ENCODE results near the gene MYO3A.
"Not testable (repeated sequence)": the region's sequence is repeated elsewhere in the genome, so short reads cannot be mapped to it uniquely, and the experiment has no call there.

The MYO3A gene

DNA sequence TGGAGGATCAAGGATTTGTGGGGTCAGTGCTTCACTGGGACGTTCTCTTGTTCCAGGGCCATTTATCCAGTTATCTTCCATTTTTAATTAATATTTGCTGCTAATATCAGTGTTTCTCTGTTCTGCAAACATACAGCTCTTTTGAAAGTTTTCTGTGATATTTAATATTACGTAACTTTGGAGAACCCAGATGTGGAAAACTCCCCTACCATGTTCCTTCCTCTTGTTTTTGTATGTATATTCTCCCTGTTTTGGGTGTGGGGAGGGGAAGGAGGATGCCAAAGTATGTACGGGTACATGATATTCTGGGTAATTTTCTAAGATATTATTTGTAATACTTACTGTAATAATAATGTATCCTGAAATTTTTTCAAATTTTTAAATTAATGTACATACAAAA lies 55.9 kb downstream of the MYO3A start:
- no peak for DNase-seq

DNA sequence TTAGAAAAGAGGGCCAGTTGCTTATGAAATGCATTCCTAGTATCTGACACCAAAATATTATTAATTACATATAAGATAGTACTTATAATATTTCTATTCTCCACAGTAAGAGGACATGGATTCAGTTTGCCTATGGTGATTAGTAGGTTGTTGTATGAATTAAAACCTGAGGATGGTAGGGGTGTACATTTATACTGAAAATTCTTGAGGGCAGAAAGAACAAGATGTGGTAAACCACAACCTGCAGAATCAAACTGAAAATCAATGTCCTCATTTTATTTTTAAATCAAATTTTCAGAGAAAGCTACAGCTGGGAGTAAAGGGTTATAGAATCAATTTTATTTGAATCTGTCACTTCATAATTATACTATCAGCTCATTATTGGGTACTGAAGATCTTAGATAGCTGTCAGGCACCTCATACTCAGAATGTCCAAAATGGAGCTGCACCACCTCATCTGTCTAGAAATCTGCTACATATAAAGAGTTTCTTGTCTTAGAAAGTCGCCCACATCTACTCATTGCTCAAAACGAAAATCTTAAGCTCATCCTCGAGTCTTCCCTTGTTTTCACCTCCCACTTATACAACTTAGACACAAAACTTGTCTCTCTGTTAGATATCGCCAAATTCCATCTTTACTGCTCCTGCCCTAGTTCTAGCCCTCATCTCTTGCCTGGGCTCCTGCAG lies 65.4 kb downstream of the MYO3A start:
- no peak for DNase-seq

DNA sequence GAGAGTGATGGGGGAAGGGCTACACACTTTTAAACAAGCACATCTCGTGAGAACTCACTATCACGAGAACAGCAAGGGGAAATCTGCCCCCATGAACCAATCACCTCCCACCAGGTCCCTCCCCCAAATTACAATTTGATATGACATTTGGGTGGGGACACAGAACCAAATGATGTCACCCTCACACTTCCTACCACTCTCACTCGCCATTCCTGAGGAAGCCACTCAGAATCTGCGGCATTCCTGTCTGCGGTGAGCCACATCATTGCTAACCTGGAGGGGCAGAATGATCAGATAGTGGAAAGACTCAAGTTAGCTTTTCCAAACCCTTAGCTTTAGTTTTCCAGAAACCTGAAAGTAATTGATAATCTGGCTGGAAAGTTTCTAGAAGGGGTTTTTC lies 66.9 kb downstream of the MYO3A start:
- no peak for DNase-seq

DNA sequence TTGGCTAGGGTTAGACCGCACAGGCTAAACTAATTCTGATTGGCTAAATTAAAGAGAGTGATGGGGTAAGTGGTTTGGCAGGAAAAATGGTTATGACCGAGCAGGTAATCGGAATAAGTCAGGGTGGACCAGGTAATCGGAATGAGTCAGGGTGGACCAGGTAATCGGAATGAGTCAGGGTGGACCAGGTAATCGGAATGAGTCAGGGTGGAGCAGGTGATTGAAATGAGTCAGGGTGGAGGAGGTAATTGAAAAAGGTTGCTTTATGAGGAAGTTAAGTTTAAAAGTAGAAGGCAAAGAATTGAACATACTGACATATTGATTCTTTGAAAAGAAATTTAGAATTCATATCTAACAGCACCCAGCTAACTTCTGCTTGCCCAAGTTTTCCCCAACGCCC lies 68.4 kb downstream of the MYO3A start:
- DNase-seq: not testable (repeated sequence)

DNA sequence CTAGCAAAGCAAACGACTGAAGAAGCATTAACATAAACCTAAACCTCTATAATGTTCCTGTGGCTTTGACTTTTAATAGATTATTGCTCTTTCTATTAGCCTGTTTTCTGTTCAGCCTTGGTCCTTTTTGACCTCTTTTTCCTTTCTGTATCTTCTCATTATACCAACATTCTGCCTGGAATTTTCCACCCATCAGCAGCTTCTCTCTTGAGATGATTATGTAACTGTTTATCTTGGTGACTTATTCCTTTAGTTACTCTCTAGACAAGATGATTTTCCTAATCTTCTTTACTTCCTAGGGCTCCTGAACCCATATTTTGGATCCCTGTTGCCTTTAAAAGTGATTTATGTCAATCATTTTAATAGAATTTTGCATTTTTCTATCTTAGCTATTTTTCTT lies 81.1 kb downstream of the MYO3A start:
- DNase-seq: no peak

DNA sequence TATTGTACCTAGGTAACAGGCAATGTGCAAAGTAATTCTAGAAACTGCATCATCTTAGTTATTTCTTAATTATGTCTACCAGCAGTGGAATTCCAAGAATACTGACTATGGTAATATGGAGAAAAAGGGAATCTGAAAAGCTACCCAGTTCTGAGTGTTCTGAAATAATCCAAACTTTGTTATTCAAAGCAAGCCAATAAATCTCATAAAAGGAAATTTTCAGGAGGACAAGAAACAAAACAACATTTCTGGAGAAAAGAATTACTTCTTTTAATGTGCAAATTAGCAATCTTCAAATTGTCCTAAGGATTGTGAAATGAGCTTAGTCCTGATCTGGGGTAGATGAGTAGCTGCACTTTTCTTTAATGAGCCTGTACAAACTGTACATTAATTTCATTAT lies 88.8 kb downstream of the MYO3A start:
- DNase-seq: no peak

DNA sequence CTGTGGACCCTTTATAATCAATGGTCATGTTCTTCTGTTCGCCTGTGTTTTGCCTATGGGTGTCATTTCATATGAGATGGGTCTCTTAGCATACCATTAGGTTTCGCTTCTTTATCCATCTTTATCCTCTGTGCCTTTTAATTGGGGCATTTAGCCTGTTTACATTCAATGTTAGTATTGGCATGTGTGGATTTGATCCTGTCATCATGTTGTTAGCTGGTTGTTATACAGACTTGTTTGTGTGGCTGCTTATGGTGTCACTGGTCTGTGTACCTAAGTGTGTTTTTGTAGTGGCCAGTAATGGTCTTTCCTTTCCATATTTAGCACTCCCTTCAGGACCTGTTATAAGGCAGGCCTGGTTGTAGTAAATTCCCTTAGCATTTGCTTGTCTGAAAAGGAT lies 90.3 kb downstream of the MYO3A start:
- no peak for DNase-seq

DNA sequence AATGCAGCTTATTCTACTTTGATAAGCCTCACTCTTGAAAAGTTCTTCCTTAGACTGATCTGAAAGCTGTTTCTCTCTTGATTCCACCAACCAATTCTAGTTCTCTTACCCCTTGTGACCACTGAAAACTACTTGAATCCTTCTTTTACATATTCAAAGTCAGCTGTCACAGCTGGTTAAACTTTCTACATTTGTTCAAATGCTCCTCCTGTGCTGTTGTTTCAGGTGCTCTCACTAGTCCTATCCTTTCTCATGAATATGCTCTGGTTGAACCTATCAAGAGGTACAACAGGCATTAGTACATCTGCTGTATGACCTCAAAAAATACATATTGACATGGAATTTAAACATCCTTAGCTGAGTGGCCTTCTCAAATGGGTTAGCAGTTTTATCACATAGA lies 91.5 kb downstream of the MYO3A start:
- DNase-seq: no peak

DNA sequence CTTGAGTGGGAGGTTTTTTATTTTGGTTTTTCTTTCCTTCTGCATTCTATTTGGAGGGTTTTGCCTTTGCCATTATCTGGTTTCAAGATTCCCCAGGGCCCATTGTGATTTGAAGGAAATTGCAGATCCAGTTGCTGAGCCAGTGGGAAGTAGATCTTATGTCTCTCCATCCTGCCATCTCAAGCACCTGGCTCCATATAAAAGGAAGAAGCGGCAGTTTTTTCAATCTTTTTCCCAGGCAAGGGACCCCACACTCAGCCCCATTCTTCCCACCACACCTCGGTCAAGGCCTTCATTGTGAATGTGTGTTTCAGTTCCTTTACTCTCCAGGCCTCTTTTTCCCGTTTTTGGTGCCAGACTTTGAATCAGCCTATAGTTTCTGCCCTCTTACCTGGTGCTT lies 95.8 kb downstream of the MYO3A start:
- DNase-seq: no peak

DNA sequence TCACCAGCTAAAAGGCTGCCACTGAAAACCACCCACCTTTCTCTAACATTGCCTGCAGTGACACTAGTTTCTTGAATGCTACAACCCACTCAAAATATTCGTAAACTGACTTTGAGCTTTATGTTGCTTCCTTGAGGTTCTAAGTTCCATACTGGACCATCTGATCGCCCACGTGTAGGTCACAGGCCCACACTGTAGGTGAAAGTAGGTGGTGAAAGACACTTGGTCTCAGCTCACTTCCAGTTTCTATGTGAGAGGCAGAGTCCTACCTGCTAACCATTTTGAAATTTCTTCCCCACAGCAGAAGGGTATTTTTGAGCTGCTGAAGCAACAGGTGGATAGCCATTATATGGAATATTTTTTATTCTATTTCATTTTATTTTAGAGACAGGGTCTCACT lies 97.3 kb downstream of the MYO3A start:
- DNase-seq: no peak

DNA sequence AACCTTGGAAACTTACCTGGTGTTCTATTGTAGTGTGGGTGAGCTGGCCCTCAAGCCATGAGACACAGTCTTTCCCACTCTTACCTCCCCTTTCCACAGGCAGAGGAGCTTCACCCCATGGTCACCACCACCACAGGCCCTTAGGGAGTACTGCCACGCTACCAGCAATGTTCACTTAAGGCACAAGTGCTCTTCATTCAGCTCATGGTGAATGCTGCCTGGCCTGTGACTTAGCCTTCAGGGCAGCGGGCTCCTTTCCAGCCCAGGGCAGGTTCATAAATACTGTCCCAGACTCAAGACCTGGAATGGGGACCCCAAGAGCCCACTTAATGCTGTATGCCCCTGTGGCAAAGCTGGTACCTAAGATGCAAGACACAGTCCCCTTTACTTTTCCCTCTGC lies 109.4 kb downstream of the MYO3A start:
- no peak for DNase-seq

DNA sequence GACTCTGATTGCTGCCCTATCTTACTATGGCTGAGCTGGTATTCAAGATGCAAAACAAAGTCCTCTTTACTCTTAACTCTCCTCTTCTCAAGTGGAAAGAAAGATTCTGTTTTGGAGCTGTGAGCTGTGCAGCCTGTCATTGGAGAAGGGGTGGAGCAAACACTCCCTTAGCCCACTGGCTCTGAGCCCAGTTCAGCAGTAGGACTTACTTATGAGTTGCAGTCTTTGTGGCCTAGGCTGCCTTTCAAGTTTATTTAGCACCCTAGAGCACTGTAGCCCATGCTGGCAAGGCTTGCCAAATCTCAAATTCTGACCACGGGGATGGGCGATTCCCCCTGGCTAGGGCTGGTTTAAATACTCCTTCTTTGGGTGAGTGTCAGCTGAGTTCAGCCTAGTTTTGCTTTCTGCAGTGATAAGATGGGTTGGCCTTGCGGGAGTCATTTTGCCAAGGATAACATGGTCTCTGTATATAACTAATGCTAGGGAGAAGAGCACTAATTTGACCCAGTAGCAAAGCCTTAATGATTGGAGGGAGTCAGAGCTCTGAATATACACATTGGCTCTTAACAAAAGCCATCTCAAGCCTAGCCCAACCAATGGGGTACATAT lies 110.2 kb downstream of the MYO3A start:
- peak in 1 of 2 experiments; percentile 2 for DNase-seq

DNA sequence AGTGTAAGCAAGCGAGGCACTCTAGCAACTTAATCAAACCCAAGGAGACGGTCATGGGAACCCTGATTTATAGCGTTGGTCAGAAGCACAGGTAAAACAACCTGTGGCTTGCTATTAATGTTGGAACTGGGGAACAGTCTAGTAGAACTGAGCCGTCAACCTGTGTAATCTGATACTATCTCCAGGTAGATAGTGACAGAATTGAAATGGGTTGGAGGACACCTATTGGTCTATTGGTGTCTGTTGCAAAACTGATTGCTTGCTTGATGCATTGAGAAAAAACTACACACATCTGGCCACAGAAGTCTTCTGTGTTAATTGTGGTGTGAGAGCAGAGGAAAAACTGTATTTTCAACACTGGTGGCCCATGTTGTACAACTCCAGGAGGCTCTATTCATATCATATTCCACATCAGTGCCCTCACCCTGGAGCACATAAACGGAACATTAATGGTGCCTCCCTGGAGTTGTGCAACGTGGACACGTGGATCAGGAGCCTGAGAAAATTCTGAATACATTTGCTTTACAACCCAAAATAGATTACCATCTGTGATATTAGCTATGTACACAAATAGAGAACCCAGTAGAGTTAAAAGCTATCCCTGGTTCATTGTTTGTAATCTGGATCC lies 112.2 kb downstream of the MYO3A start:
- no peak for DNase-seq

DNA sequence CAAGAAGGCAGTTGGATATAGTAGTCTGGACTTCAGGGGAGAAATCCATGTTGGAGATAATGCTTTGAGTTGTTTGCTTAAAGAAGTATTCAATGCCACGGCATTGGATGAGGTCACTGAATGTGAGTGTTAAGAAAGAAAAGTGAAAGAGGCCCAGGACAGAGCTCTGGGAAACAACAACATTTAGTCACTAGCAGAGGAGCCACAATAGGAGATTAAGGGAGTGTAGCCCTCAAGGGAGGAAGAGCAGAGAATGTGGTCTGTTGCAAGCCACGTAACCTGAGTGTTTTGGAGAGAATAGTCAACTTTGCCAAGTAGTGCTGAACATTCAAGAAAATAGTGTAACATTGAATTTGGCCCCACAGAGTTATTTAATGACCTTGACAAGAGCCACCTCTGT lies 114.7 kb downstream of the MYO3A start:
- DNase-seq: no peak

DNA sequence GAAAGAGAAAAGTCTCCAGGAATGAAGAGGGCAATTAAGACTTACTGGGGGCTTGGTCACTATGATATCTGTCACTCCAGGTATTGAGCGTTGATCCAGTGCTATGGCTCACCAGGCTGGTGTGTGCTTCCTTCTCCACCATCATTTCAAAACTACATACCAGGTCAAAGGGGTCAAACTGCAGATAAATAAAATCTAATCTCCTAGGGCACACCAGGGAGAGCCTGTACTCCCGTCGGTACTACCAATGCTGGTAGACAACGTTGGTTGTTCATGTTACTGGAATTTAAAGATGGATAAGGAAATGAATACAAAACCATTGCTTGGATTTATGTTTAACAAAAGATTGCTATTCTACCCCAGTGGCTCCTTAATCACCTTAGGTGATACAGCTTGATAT lies 118.3 kb downstream of the MYO3A start:
- DNase-seq: no peak

DNA sequence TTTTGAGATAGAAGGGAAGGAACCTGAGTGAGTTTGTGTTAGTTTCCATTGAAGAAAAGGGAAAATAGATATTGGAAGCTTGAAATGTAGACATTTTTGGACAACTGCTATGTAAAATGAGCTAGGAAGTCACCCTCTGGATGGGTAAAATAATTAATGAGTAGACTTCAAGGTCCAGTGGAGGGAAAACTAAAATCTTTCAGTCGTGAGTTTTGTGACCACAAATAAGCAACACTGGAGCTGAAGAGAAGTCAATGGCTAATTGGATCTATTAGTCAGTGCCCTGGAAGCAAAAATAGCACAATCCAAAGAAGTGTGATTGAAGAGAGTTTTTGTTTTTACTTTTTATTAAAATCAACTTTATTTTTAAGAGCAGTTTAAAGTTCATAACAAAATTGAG lies 123.4 kb downstream of the MYO3A start:
- no peak for DNase-seq

DNA sequence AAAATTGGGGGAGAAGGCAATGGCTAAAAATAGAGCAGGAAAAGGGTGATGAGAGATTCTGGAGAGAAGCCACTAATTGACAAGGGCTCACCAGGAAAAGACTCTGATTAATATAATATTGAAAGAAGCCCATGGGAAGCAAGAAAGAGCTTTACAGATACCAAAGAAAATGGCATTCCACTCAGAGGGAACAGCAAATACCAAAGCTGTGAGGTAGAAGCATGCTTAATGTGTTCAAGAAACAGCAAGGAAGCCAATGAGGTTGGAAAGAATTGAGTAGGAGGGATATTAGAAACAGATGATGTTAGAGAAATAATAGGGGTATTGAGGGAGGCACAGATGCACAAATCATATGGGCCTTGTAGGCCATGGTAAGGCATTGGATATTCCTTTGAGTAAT lies 130.1 kb downstream of the MYO3A start:
- no peak for DNase-seq

DNA sequence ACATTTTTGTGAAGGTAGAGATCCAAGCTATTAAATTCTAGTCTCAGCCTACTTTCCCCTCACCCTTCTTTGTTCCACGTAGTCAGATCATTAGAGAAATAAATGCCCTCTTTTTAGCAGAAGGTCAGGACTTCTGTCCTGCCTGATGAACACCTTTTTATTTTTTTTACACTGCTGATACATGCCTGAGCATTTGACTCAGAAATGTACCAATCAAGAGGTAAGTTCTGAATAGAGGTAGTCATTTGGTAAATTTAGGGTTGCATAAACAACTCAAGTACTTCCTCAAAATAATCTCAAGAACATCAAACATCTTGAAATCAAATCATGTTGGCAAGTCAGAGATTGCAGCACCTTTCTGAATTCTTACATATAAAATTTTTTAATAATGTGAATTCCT lies 133.7 kb downstream of the MYO3A start:
- DNase-seq: no peak

DNA sequence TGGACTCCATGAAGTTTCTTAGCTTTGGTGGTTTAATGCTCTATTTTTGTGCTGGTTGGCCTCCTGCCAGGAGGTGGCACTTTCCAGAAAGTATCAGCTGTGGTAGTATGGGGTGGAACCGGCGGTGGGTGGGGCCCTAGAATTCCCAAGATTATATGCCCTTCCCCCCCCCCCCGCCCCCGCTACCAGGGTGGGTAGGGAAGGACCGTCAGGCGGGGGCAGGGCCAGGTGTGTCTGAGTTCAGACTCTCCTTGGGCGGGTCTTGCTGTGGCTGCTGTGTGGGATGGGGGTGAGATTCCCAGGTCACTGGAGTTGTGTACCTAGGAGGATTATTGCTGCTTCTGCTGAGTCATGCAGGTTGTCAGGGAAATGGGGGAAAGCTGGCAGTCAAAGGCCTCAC lies 146.9 kb downstream of the MYO3A start:
- DNase-seq: not testable (repeated sequence)

DNA sequence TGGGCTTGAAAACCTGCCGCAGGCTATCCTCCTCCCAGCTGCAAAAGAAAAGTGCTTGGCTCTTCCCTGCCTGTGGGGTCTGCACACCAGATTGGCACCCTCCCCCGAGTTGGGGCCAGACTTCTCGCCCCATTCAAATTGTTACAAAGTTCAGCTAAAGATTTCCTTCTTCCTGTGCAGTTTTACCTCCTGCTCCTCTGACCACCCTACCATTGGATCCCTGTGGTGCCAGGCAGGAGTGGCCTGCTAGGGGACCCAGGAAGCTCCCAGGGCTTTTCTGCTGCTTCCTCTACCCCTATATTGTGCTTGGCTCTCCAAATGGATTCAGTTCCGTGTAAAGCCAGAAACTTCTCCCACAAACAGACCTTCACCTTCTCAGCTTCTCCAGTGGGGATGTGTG lies 147.4 kb downstream of the MYO3A start:
- DNase-seq: no peak

DNA sequence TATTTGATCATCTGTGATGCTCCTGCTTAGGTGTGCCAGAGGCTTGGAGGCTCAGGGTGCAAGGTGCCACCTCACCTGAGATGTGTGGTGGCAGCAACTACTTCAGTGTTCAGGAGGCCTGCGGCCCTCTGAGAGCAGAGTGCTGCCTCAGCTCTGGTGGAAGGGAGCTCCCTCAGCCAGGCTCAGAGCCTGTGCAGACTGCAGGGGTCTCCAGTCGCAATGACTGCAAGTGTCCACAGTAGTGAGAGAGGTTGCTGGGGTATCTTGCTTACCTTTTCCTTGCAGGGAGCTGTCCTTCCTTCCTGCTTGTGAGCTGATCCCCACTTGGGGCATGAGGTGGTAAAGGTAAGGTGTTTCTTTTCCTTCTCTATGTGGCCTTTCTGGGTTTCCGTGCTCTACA lies 151.5 kb downstream of the MYO3A start:
- no peak for DNase-seq

DNA sequence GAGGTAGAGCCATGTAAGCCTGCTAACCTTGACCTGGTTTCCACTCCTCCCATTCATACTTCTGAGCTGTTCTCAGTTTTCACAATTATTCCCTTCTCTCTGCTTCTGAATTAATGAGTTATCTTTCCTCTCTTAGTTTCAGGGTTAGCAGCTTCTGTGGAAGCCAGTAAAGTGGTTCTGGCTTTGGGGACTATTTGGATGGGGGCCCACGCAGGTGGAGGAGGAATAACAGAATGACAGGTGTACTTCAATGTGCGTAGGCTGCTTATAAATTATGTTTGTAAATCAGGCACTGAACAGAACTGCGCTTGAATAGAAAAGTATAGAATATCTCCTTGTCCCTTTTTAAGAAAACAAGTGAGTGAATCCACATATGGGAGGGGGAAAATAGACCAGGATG lies 153.6 kb downstream of the MYO3A start:
- DNase-seq: no peak

DNA sequence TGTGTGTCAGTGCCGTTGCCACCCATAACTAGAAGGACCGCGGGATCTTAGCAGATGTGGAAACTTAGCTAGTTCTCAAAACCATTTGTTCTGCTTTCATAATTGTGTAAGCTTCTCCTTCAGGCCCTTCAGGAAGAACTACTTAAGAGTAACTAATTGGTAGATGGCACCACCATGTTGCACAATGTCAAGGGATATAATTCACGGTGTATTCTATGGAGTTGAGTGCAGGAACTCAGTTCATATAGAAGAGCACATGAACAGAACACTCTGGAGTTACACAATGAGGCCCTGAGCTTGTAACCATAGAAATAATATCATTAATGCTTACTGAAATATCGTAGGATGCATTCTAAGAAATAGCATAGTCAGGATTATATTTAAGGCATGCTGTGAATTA lies 156.0 kb downstream of the MYO3A start:
- DNase-seq: no peak

DNA sequence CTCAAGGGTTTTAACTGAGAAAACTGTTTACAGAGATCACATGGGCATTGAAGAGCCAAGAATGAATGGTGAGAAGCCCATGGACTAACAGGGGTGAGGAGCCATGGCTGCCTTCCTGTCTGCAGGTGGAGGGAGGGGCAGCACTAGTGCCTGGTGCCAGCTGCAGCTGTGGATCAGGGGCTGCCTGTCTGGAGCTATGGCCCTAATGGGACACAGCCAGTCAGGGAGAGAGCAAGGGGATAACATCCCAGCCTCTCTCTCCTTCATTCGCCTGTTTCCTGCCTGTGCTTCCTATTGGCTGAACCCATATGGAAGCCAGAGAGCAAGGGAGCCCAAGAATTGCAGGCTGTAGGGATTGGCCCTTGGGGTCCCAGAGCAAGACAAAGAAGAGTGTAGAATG lies 156.7 kb downstream of the MYO3A start:
- no peak for DNase-seq

DNA sequence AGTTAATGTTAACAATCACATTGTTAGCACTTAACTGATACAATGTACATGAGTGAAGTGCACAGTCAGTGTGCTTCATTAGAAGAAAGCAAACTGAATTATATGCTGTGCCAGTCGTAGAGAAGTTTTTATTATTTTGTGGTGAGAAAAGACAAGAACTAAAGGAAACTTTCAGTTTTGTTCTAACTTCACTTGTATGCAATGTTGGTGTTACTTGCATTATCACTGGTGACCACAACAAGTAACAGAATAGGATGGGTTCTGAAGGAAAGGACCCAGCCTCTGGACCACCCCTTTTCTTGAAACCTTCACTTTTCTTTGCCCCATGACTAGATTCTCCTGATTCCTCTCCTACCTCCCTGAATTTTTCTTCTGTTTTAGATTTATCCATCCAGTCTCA lies 159.2 kb downstream of the MYO3A start:
- DNase-seq: no peak
